Activated T-cell treated with anti-CD3 and anti-CD28 coated beads for 24 hours (primary cell): ENCODE measurements around the gene TNNI2.
"Not testable (repeated sequence)": the region's sequence is repeated elsewhere in the genome, so short reads cannot be mapped to it uniquely, and the experiment has no call there.

Experiments
- DNase-seq: peaks from one replicate; pipeline ENCODE4 v3.0.0-alpha.2; 2020; ENCODE audit warnings: low read depth

Gene TNNI2

GRCh38 chr11:1875093-1875850 is 36.5 kb downstream of the TNNI2 start:
- DNase-seq, result no peak

- DNase-seq, result not testable (repeated sequence)
These were observed 37.1 kb downstream of the TNNI2 start for GRCh38 chr11:1875851-1876301.

GRCh38 chr11:1876361-1877063 is 37.7 kb downstream of the TNNI2 start:
- DNase-seq, result no peak

- no peak for DNase-seq
These were observed 38.7 kb downstream of the TNNI2 start for GRCh38 chr11:1877211-1878136.

- DNase-seq, result no peak
These were observed 39.6 kb downstream of the TNNI2 start for GRCh38 chr11:1878137-1879031.

- DNase-seq, result no peak
These were observed 40.7 kb downstream of the TNNI2 start for GRCh38 chr11:1879342-1879940.

GRCh38 chr11:1879941-1880720 is 41.4 kb downstream of the TNNI2 start:
- DNase-seq, result no peak

- DNase-seq, result no peak
These were observed 42.1 kb downstream of the TNNI2 start for GRCh38 chr11:1880746-1881441.

GRCh38 chr11:1881442-1882264 is 42.9 kb downstream of the TNNI2 start:
- DNase-seq, result no peak

GRCh38 chr11:1882265-1883238 is 43.8 kb downstream of the TNNI2 start:
- peak; percentile 72 for DNase-seq

GRCh38 chr11:1883346-1884302 is 44.8 kb downstream of the TNNI2 start:
- no peak for DNase-seq

- no peak for DNase-seq
These were observed 45.5 kb downstream of the TNNI2 start for GRCh38 chr11:1884303-1884700.

GRCh38 chr11:1886551-1886950 is 47.8 kb downstream of the TNNI2 start:
- not testable (repeated sequence) for DNase-seq

GRCh38 chr11:1887451-1888346 is 48.9 kb downstream of the TNNI2 start:
- no peak for DNase-seq

GRCh38 chr11:1888347-1888753 is 49.6 kb downstream of the TNNI2 start:
- no peak for DNase-seq
